Brain microvascular endothelial cell (primary cell): Measurements from ENCODE around the gene GLA.
A peak's percentile ranks its signal among the peaks of the same experiment; 100 is the strongest.

Source experiments
- DNase-seq: peaks from one replicate; pipeline ENCODE4 v3.0.0-alpha.2; 2020
- H3K27ac ChIP-seq: fragments of 250-450 bp; sonication (Bioruptor Pico); 2 replicates; pipeline ENCODE4 v1.5.1; 2020; ENCODE audit warnings: mild to moderate bottlenecking, moderate library complexity
- H3K27me3 ChIP-seq: fragments of 250-450 bp; sonication (Bioruptor Pico); replicated peaks from 2 replicates; pipeline ENCODE4 v1.5.1; 2020; ENCODE audit warnings: mild to moderate bottlenecking
- H3K36me3 ChIP-seq: fragments of 250-450 bp; sonication (Bioruptor Pico); replicated peaks from 2 replicates; pipeline ENCODE4 v1.5.1; 2020; ENCODE audit warnings: mild to moderate bottlenecking
- H3K4me3 ChIP-seq: 2 replicates; pipeline ENCODE4 v1.5.1; 2011; ENCODE audit warnings: low read depth, mild to moderate bottlenecking, control low read depth, low read length, moderate library complexity
- in situ Hi-C: cut with HindIII; loops from 2 replicates; pipeline ENCODE4 v1.10.0; 2017; ENCODE audit warnings: low sequenced_read_pairs, low pct_ligation_motif_present
- TF ChIP-seq, protein P1 (sequence below): IDR thresholded peaks from 2 replicates; pipeline ENCODE4 v1.5.1; 2011; ENCODE audit warnings: low read depth, mild to moderate bottlenecking, moderate library complexity, low read length, control low read depth, inconsistent platforms; ENCODE audit errors: missing control alignments

GLA gene

DNA sequence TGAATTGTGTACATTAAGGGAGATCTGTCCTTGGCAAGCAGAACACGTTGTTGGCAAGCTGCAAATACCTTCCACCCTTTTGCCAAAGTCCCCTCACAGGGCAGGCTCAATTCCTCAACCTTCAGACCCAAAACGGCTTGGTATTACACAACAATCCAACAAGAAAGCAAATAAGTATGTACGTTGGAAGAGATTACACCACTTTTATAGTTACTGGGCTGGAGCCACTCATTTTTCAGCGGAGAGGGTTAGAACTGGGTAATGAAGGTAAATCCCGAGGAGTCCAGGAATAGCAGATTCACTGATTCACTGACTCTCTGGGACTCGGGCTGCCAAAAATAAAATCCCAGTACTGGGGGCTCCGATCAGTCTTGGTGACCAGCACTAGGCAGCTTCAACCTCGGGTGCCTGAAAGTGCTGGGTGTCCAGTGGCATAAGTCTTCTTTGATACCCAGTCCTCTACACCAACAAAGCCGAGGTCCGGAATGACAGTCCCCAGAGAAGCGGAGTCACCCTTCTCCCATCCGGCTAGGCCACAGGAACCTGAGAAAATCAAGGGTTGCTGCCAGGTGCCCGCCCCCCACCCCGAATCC is 59.8 kb downstream of the GLA start:
- no peak overlapping the region for H3K27ac ChIP-seq
- in situ Hi-C loops = no loop called here
- TF ChIP-seq, protein P1, sequence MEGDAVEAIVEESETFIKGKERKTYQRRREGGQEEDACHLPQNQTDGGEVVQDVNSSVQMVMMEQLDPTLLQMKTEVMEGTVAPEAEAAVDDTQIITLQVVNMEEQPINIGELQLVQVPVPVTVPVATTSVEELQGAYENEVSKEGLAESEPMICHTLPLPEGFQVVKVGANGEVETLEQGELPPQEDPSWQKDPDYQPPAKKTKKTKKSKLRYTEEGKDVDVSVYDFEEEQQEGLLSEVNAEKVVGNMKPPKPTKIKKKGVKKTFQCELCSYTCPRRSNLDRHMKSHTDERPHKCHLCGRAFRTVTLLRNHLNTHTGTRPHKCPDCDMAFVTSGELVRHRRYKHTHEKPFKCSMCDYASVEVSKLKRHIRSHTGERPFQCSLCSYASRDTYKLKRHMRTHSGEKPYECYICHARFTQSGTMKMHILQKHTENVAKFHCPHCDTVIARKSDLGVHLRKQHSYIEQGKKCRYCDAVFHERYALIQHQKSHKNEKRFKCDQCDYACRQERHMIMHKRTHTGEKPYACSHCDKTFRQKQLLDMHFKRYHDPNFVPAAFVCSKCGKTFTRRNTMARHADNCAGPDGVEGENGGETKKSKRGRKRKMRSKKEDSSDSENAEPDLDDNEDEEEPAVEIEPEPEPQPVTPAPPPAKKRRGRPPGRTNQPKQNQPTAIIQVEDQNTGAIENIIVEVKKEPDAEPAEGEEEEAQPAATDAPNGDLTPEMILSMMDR = no peak
- peak overlapping the region; percentile 75 for H3K4me3 ChIP-seq
- no peaks in the 10 kb centered on the region for H3K36me3 ChIP-seq
- no peak for DNase-seq
- H3K27me3 ChIP-seq = no peaks in the 10 kb centered on the region
